ENCODE results near the gene KMT2D.

KMT2D gene

DNA sequence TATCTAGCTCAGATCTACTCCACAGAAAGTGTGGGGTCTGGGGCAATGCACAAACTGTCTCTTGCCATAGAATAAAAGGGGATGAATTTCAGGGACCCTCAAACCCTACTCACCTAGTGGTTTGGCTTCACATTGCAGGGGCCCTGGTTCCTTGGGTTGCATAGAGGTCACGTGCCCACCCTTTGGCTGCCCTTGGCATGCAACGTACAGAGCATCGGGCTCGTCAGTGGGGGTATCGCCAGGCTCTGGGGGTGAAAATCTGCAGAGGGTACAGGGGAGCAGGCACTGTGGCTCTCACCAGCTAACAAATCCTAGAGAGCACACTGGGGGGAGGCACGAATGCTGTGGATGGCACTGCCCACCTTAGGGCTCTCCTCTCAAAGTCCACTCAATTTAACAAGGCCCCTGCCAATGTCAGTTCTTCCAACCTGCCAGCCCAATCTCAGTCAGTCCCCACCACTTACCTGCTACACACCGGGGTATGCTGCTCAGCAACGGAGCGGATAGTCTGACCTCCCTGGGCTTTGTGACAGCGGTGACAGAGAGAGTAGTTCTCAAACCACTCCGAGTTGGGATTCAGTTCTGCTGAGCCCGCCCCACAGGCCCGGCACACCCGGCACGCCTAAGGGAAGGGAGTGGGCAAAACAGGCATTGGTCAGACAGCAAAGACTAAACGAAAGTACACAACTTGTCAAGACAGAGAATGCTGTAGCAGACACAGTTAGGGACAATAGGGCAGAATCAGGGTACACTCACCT is 8.0 kb downstream of the KMT2D start:
- DNase-seq (ENCODE audit: low read depth in 2 of 3, low spot score in 2 of 3): no peak

- no peak for DNase-seq (ENCODE audit: low read depth in 2 of 3, low spot score in 2 of 3)
Observed at GRCh38 chr12:49051777-49052438, 8.7 kb downstream of the KMT2D start.

DNA sequence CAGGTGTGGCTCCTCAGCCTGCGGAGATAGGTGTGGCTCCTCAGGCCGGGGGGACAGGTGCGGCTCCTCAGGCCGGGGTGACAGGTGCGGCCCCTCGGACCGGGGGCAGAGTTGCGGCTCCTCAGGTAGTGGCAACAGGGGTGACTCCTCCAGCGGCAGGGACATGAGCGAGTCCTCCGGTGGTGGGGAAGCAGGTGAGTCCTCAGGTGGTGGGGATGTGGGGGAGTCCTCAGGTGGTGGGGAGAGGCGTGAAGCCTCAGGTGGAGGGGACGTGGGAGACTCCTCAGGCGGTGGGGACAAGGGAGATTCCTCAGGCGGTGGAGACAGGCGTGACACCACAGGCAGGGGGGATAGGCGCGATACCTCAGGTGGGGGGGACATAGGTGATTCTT is 9.2 kb downstream of the KMT2D start:
- DNase-seq (ENCODE audit: low read depth in 2 of 3, low spot score in 2 of 3): no peak

GRCh38 chr12:49050507-49051372 is 9.9 kb downstream of the KMT2D start:
- no peak for DNase-seq (ENCODE audit: low read depth in 2 of 3, low spot score in 2 of 3)

GRCh38 chr12:49049566-49050224 is 10.9 kb downstream of the KMT2D start:
- no peak for DNase-seq (ENCODE audit: low read depth in 2 of 3, low spot score in 2 of 3)

DNA sequence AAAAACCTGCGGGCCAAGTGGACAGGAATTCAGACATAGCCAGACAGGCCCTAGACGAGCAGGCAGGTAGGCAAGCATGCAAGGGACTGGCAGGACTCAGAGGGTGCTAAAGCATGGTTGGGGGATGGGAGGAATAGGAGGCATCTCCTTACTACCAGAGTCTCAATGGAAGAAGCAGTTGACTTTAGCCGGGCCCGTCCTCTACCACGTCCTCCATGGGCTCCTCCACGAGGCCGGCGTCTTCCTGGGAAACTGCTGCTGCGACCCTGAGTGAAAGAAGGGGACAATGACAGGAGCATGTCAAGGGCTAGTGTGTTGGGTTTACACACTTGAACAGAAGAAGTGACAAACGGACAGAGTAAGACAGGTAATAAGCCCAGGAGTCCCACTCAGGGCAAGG is 11.6 kb downstream of the KMT2D start:
- no peak for DNase-seq (ENCODE audit: low read depth in 2 of 3, low spot score in 2 of 3)

GRCh38 chr12:49046129-49046895 is 14.3 kb downstream of the KMT2D start:
- no peak for DNase-seq (ENCODE audit: low read depth in 2 of 3, low spot score in 2 of 3)

- DNase-seq (ENCODE audit: low read depth in 2 of 3, low spot score in 2 of 3): no peak
Observed at GRCh38 chr12:49044660-49045059, 15.9 kb downstream of the KMT2D start.

DNA sequence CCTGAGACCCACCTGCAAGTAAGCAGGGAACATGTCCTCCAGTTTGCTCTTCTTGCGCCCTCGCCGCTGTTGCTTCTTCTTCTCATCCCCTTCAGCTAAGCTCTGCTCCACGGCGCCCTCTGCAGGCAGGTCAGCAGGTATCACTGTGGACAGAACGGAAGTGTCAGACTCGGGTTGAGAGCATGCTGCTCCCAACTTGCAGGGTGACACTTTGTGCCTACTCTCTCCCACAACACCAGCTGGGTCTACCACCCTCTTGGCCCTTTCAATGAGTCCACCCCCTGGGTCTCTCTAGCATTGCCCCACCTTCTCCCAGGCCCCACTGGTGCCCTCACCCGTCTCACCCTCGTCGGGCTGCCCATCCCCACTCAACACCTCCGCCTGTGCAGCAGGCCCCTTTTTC is 16.7 kb downstream of the KMT2D start:
- peak; percentile 41 to 75 (median 73) for DNase-seq (ENCODE audit: low read depth in 2 of 3, low spot score in 2 of 3)

DNA sequence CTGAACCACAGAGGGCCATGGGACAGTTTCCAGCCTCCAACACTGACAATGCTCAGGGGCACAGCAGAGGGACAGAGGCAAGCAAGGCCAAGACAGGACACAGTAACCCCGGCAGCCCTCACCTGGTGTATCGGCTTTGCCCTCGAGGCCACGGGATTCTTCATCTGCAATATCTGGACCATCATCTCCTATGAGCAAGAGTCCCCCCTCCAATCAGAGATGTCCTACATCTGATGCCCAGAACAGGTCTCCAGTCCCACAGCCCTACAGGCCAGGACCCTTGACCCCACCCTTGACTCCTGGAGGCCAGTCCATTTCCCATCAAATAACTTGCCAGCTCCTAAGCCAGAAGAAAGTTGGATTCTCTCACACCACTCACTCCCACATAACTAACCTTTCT is 17.4 kb downstream of the KMT2D start:
- no peak for DNase-seq (ENCODE audit: low read depth in 2 of 3, low spot score in 2 of 3)

- no peak for DNase-seq (ENCODE audit: low read depth in 2 of 3, low spot score in 2 of 3)
Observed at GRCh38 chr12:49041881-49042484, 18.6 kb downstream of the KMT2D start.

DNA sequence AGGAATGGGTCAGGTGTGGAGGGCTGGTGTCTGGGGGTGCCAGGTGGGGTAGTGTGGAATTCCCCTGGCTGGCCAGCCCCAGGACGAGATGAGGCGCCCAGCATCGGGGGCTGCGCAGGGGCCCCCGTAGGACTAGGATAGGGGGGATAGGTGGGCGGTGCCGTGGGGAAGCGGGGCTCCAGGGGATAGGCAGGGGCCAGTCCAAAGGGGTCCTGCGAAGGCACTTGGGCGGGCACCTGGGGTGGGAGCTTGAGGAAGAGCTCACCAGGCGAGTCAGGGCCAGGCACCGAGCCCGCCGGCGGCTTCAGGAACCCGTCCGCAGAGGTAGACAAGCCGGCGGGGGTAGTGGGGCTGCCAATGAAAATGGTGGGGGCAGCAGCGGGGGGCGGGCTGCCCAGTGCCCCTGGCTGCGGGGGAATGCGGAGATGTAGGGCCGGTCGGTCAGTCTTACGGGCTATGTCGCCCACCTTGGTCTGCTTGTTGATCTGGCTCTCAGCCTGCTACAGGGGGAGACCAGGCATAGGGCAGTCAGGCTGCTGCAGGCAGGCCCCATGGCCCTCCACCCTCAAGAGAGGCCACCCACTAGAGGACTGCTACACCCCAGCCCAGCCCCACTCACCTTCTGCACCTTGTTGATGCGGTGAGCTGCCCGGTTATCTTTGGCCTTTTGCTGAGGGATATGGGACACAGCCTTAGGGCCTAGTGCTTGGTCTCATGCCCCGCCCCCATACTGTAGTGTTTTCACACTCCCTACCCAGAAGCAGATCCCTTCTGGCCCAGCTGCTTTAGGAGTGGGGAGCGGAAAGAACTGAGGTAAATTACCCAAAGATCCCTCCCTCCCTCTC is 19.3 kb downstream of the KMT2D start:
- DNase-seq (ENCODE audit: low read depth in 2 of 3, low spot score in 2 of 3): no peak

GRCh38 chr12:49040364-49040855 is 20.2 kb downstream of the KMT2D start:
- DNase-seq (ENCODE audit: low read depth in 2 of 3, low spot score in 2 of 3): no peak

- DNase-seq (ENCODE audit: low read depth in 2 of 3, low spot score in 2 of 3): no peak
Observed at GRCh38 chr12:49039421-49040363, 20.9 kb downstream of the KMT2D start.

- DNase-seq (ENCODE audit: low read depth in 2 of 3, low spot score in 2 of 3): no peak
Observed at GRCh38 chr12:49038291-49038955, 22.2 kb downstream of the KMT2D start.

DNA sequence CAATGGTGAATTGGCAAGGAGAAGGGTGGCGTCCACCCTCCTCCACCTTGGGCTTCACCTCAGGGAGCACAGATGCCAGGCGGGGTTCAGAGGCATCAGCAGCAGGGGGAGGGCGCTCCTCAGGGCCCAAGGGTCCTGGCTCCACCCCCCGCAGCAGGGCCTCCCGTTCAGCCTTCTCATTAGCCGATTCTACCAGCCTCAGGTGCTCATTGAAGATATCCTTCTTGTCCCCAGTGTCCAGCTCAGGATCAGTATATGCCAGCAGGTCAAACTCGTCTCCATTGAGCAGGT is 22.7 kb downstream of the KMT2D start:
- no peak for DNase-seq (ENCODE audit: low read depth in 2 of 3, low spot score in 2 of 3)

GRCh38 chr12:49037111-49037946 is 23.3 kb downstream of the KMT2D start:
- no peak for DNase-seq (ENCODE audit: low read depth in 2 of 3, low spot score in 2 of 3)

Data from activated CD8-positive, alpha-beta memory T cell treated with anti-CD3 and anti-CD28 coated beads for 48 hours (primary cell).